ENCODE data around the gene BMP2K. TPM values are rescaled to one million over a fixed set of nuclear protein-coding genes. Genes with fewer than 3 reads are reported as not detected.

Gene BMP2K
- total RNA-seq, 1 experiment from 2014 or later: 25.1 TPM

DNA sequence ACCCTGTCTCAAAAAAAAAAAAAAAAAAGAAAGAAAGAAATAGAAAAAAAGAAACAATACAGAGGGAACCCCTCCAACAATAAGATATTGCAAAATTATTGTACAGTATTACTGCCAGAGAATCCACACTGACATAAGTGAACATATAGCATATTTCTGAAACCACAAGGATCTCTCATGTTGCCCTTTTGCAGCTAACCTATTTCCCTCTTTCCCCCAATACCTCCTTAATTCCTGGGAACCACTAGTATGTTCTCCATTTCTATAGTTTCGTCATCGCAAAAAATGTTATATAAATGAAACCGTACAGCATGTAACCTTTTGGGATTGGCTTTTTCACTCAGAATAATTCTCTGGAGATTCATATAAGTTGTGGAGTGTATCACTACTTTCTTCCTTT lies 20.0 kb upstream of the BMP2K start:
- H3K36me3 ChIP-seq (replicated peaks; ENCODE audit: control insufficient read depth, insufficient read depth, low read length): no peaks in the 10 kb centered on the region
- DNase-seq: no peak
- no peak overlapping the region for H3K4me3 ChIP-seq (ENCODE audit: insufficient read depth, low read depth, low read length)
- no peaks in the 10 kb centered on the region for H3K27me3 ChIP-seq (ENCODE audit: control insufficient read depth, insufficient read depth, low read length)

DNA sequence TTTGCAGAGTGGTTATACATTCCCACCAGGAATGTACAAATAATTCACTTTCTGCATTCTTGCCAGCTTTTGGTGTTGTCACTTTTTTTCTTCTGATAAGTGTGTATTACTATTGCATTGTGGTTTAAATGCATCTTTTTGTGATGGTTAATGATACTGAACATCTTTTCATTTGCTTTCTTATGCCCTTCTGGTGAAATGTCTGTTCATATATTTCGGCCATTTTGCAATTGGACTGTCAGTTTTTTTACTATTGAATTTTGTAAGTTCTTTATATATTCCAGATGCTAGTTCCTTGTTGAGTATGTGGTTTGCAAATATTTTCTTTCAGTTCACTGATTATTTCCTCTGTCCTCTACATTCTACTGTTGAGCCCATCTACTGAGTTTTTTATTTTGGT lies 19.4 kb upstream of the BMP2K start:
- Histone ChIP-seq H3K36me3 (replicated peaks; ENCODE audit: control insufficient read depth, insufficient read depth, low read length) (no peaks in the 10 kb centered on the region), H3K4me3 (ENCODE audit: insufficient read depth, low read depth, low read length) (no peak overlapping the region), H3K27me3 (ENCODE audit: control insufficient read depth, insufficient read depth, low read length) (no peaks in the 10 kb centered on the region)
- no peak for DNase-seq

DNA sequence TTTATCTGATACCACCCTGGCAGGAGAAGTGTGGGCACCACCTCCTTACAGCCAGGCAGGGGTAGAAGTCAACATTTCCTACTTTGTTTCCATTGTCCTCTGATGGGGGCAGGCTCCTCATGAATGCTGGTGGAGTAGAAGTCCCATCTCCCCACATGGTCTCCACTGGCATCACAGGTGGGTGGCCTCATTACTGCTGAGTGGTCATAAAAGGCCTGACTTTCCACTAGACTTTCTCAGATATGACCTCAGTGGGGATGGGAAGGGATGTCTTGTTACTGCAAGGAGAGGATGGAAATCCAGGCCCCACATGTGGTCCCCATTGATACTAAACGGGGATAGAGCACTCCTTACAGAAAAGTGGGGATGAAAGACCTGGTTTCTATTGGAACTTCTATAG lies 18.6 kb upstream of the BMP2K start:
- DNase-seq: no peak
- no peaks in the 10 kb centered on the region for H3K36me3 ChIP-seq (replicated peaks; ENCODE audit: control insufficient read depth, insufficient read depth, low read length)

DNA sequence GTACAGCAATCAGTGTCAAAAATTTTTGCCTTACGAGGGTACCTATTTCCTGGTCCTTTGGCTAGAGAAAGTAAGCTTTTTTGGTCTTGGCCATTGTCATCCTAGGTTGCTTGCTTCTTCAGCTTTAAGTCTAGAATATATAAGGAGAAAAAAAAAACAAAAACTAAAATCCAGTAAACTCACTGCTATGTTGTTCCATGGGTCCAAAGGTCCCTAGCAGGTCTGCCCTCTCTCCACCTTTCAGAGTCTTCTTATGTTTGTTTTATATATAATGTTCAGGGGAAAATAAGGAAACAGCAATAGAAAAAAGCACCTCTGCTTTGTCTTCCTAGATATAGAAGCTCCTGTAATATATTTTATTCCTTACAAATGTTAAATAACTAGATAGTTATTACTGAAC lies 18.1 kb upstream of the BMP2K start:
- no peaks in the 10 kb centered on the region for H3K36me3 ChIP-seq (replicated peaks; ENCODE audit: control insufficient read depth, insufficient read depth, low read length)
- no peak overlapping the region for H3K4me3 ChIP-seq (ENCODE audit: insufficient read depth, low read depth, low read length)
- H3K27me3 ChIP-seq (ENCODE audit: control insufficient read depth, insufficient read depth, low read length): no peaks in the 10 kb centered on the region
- no peak for DNase-seq

More for the DNA sequence above, 18.6 kb upstream of the BMP2K start:
- no peaks in the 10 kb centered on the region for H3K27me3 ChIP-seq (ENCODE audit: control insufficient read depth, insufficient read depth, low read length)
- no peak overlapping the region for H3K4me3 ChIP-seq (ENCODE audit: insufficient read depth, low read depth, low read length)

DNA sequence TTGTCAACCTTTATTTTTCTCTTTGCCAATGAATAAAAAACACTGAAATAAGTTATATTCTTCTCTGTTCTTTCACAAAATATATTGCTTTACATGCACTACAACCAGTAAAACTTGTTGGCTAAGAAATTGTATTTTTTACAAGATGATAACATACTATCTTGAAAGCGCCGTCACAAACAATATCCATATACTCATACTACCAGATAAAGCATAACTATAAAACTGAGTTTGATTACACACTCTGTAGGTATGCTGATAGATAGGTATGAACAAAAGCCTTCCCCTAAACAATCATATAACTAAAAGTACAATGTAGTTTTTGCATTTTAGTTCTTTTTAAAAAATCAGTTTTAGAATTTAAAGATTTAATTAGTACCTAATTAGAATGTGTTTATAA lies 13.6 kb upstream of the BMP2K start:
- no peaks in the 10 kb centered on the region for H3K36me3 ChIP-seq (replicated peaks; ENCODE audit: control insufficient read depth, insufficient read depth, low read length)
- no peak overlapping the region for H3K4me3 ChIP-seq (ENCODE audit: insufficient read depth, low read depth, low read length)
- no peak for DNase-seq
- no peaks in the 10 kb centered on the region for H3K27me3 ChIP-seq (ENCODE audit: control insufficient read depth, insufficient read depth, low read length)

DNA sequence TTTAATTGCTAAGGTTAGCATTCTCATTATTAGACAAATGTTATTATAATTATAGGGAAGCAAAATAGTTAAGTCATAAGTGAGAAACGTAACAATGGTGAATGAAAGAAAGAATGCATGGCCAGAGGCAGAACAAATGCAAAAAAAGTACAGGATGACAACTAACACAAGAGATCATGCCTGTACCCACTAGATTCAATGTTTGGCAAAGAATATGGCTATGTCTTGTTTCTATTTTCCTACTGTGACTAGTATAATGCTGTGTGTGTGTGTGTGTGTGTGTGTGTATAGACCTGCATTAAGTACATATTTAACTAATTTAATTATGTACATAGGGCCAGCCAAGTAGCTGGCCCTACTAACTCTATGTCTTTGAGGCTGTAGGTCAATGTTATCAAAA lies 12.9 kb upstream of the BMP2K start:
- Histone ChIP-seq H3K27me3 (ENCODE audit: control insufficient read depth, insufficient read depth, low read length) (no peaks in the 10 kb centered on the region), H3K36me3 (replicated peaks; ENCODE audit: control insufficient read depth, insufficient read depth, low read length) (no peaks in the 10 kb centered on the region), H3K4me3 (ENCODE audit: insufficient read depth, low read depth, low read length) (no peak overlapping the region)
- no peak for DNase-seq

DNA sequence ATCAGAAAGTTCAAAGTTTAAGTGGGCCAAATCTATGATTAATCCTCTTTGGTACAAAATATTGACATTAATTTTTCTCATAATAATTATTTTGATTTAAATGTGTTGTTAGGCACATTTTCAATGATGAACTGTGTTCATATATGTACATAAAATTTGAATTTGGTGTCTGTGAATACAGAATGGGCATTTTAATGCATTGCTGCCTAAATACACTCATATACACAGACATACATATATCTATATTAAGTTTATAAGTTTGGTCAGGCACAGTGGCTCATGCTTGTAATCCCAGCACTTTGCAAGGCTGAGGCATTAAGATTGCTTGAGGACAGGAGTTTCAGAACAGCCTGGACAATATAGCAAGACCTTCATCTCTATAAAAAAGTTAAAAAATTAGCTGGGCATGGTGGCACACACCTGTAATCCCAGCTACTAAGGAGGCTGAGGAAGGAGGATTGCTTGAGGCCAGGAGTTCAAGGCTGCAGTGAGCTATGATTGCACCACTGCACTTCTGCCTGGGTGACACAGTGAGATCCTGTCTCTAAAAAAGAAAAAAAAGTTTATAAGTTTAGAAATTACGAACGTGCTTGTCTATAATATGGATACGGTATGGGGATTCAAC lies 12.3 kb upstream of the BMP2K start:
- Histone ChIP-seq H3K36me3 (replicated peaks; ENCODE audit: control insufficient read depth, insufficient read depth, low read length) (no peaks in the 10 kb centered on the region), H3K4me3 (ENCODE audit: insufficient read depth, low read depth, low read length) (no peak overlapping the region), H3K27me3 (ENCODE audit: control insufficient read depth, insufficient read depth, low read length) (no peaks in the 10 kb centered on the region)
- no peak for DNase-seq

DNA sequence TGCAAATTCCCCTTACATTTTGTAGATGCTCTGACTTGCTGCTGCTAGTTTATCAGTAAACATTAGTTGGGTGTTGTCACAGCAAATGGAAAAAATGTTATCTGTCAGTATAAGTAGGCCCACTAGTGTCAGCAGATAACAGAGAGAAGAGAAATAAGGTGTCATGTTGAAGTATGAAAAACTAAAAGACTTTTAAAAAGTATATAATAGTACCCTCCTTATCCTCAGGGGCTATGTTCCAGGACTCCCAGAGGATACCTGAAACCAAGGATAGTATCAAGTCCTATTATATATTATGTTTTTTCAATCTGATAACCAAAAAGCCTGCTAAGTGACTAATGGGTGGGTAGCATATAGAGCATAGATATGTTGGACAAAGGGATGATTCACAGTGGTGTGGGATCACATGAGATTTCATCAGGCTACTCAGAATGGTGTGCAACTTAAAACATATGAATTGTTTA lies 11.6 kb upstream of the BMP2K start:
- Histone ChIP-seq H3K27me3 (ENCODE audit: control insufficient read depth, insufficient read depth, low read length) (no peaks in the 10 kb centered on the region), H3K36me3 (replicated peaks; ENCODE audit: control insufficient read depth, insufficient read depth, low read length) (no peaks in the 10 kb centered on the region), H3K4me3 (ENCODE audit: insufficient read depth, low read depth, low read length) (no peak overlapping the region)
- no peak for DNase-seq

DNA sequence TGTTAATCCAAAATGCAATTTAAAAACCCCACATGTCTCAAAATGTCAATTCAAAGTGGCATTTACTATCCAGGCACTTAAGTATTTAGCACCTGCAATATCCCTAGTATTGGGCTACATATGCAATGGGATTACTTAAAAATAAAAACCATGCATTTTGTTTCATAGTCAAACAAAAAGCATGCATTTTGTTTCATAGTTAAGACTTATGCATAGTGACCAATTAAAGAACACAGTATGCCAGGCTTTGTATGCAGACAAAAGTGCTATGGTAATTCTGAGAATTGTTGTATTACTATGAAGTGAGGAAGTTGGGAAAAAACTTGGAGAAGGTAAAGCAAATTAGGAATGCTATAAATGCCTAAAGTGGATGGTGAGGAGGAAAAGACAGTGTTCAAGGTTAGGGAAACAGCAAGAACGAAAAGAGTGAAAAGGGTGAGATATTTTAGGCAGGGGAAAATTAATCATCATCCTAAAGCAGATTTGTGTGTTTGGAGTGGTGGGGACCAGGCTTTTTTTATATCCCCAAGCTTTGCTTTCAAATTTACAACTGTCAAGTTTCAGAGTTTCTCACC lies 10.6 kb upstream of the BMP2K start:
- H3K27me3 ChIP-seq (ENCODE audit: control insufficient read depth, insufficient read depth, low read length): no peaks in the 10 kb centered on the region
- no peak overlapping the region for H3K4me3 ChIP-seq (ENCODE audit: insufficient read depth, low read depth, low read length)
- H3K36me3 ChIP-seq (replicated peaks; ENCODE audit: control insufficient read depth, insufficient read depth, low read length): no peaks in the 10 kb centered on the region
- no peak for DNase-seq

DNA sequence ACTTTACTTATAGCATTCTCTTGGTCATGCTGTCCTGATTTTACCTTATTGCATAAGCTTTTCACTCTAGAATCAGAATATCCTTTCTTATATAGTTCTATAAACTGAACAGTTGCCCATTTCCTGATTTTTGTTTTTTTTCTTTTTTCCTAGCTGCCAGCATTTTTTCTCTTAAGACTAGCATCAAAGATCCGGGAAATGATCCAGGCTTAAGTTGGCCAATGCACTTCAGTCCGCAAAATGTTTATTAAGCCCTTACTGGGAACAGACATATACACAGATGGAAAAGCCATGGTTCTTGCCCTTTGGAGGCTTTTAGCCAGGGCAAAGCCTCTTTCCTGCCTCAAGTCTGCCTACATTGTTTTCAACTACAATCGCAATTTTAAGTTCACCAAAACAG lies 10.1 kb upstream of the BMP2K start:
- no peaks in the 10 kb centered on the region for H3K36me3 ChIP-seq (replicated peaks; ENCODE audit: control insufficient read depth, insufficient read depth, low read length)
- no peak for DNase-seq
- H3K4me3 ChIP-seq (ENCODE audit: insufficient read depth, low read depth, low read length): no peak overlapping the region
- H3K27me3 ChIP-seq (ENCODE audit: control insufficient read depth, insufficient read depth, low read length): no peaks in the 10 kb centered on the region

DNA sequence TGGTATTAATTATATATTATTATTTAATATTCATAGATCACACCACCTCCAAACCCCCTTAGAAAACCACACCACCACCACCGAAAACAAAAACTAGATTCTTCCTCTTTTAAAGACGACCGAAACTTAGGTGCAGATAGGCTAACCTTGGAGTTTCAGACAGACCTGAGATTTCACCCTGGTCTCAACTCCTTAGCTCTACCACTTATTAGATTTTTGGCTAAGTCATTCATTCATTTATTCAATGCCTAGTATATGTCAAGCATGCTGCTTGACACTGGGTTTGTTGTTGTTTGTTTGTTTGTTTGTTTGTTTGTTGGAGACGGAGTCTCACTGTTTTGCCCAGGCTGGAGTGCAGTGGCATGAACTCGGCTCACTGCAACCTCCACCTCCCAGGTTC lies 9.5 kb upstream of the BMP2K start:
- H3K4me3 ChIP-seq (ENCODE audit: insufficient read depth, low read depth, low read length): no peak overlapping the region
- no peak for DNase-seq
- H3K36me3 ChIP-seq (replicated peaks; ENCODE audit: control insufficient read depth, insufficient read depth, low read length): no peaks in the 10 kb centered on the region
- no peaks in the 10 kb centered on the region for H3K27me3 ChIP-seq (ENCODE audit: control insufficient read depth, insufficient read depth, low read length)

DNA sequence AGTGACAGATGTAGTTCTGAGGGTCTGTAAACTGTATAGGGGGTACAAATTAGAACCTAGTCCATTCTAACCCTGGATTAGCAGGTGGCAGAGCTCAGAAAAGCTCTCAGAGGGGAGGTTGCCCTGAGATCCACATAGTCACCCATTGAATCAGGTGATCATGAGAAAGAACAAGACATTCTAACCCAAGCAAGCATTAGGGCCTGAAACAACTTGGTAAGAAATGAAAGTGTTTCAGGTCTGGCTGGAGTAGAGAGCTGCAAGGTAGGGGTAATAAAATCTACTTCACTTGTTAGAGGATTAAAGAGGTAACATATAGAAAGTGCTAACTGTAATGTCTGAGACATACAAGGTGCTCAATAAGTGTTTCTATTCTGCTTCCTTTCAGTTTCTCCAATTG lies 8.8 kb upstream of the BMP2K start:
- no peak for DNase-seq
- Histone ChIP-seq H3K4me3 (ENCODE audit: insufficient read depth, low read depth, low read length) (no peak overlapping the region), H3K36me3 (replicated peaks; ENCODE audit: control insufficient read depth, insufficient read depth, low read length) (no peaks in the 10 kb centered on the region), H3K27me3 (ENCODE audit: control insufficient read depth, insufficient read depth, low read length) (no peaks in the 10 kb centered on the region)

DNA sequence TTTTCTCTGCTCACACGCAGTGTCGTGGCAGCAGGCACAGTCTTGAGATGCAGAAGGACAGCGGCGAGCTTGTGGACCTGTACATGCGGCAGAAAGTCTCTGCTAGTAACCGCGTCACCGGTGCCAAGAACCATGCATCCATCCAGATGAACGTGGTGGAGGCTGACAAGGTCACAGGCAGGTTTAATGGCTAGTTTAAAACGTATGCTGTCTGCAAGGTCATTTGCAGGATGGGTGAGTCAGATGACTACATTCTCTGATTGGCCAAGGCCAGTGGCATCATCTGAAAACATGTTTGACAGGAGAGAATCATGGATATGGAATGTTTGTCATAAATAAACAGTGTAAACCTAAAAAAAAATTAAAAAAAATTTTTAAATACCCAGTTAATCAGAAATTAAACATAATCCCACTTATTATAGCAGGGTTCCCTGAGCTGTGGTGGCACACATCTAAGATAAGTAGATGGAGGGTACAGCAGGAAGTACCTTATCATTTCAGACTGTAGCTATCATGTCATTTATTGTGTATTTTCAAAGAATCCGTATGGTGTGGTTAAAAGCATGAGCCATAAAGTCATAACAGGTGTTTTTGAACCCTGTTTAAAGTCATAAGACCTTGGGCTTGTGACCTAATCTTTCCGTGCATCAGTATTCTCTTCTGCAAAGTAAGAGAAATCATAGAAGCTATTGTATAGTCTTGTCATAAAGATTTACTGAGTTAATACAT lies 7.5 kb upstream of the BMP2K start:
- no peaks in the 10 kb centered on the region for H3K36me3 ChIP-seq (replicated peaks; ENCODE audit: control insufficient read depth, insufficient read depth, low read length)
- no peak for DNase-seq
- H3K4me3 ChIP-seq (ENCODE audit: insufficient read depth, low read depth, low read length): no peak overlapping the region
- no peaks in the 10 kb centered on the region for H3K27me3 ChIP-seq (ENCODE audit: control insufficient read depth, insufficient read depth, low read length)

DNA sequence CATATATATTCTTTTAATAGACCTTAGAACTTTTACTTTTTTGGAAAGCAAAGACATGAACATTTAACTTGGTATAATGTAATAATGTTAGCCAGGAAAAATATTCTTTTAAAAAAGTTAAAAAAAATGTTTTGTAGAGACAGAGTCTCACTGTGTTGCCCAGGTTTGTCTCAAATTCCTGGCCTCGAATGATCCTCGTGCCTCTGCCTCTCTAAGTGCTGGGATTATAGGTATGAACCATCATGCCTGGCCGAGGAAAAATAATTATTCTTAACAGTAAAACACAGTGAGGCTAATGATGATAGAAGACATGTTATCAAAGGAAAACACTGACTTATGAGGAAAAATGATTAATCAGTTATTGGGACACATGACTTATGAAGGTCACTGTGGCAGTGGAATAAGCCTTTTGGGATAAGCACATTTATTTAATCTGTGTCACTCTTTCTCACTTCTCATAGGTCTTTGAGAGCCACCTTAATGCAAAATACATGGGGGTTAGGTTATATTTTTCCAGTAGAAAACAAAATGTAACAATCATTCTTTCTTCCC lies 6.0 kb upstream of the BMP2K start:
- no peak for DNase-seq
- H3K4me3 ChIP-seq (ENCODE audit: insufficient read depth, low read depth, low read length): no peak overlapping the region
- no peaks in the 10 kb centered on the region for H3K36me3 ChIP-seq (replicated peaks; ENCODE audit: control insufficient read depth, insufficient read depth, low read length)
- no peaks in the 10 kb centered on the region for H3K27me3 ChIP-seq (ENCODE audit: control insufficient read depth, insufficient read depth, low read length)

DNA sequence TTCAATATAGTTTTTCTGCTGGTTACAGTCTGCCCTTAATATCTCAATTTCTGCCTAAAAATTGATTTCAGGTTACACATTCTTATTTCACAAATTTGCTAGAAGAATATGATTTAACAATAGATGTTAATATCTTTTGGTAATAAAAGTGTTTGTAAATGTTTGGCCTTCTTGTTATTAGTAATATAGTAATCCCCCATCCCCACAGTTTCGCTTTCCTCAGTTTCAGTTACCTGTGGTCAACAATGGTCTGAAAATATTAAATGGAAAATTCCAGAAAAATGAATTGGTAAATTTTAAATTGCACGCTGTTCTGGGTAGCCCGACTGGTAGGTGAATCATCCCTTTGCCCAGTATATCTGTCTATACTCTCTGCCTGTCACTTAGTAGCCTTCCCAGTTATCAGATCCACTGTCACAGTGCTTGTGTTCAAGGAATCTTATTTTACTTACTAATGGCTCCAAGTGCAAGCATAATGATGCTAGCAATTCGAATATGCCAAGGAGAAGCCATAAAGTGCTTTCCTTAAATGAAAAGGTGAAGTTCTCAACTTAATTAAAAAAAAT lies 3.5 kb upstream of the BMP2K start:
- H3K36me3 ChIP-seq (replicated peaks; ENCODE audit: control insufficient read depth, insufficient read depth, low read length): no peaks in the 10 kb centered on the region
- DNase-seq: no peak
- H3K27me3 ChIP-seq (ENCODE audit: control insufficient read depth, insufficient read depth, low read length): no peaks in the 10 kb centered on the region
- no peak overlapping the region for H3K4me3 ChIP-seq (ENCODE audit: insufficient read depth, low read depth, low read length)

Data from H7 (cell line).